Measurements from ENCODE around the gene ZIC2.

Gene ZIC2

DNA sequence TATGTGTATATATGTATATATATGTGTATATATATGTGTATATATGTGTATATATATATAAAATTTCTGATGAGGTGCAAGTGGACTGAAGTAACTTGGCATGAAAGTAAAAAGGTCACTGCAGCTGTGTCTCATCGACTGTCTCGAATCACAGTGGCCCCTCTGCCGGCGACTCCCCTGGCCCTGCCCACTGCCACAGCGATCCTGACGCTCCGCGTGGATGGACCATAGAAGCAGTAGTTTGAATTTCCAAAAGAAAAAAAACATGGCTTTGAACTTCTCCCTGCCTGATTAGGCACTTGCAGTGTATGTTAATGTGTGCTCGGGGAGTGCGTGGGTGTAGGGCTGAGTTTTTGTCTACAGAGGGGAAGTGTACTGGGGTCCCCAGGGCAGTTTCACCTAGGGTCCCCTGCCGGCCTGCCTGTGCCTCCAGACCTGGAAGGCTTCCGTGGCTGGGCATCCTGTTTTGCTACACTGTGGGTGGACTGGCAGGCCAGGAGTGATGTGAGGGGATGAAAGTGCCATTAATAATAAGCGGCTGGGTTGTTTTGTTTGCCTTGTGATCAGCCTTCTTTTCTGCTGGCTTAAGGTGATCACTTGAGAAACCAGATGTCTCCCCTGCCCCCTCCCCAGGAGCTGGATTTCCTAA, 20.8 kb upstream of the ZIC2 start:
- DNase-seq, result no peak

DNA sequence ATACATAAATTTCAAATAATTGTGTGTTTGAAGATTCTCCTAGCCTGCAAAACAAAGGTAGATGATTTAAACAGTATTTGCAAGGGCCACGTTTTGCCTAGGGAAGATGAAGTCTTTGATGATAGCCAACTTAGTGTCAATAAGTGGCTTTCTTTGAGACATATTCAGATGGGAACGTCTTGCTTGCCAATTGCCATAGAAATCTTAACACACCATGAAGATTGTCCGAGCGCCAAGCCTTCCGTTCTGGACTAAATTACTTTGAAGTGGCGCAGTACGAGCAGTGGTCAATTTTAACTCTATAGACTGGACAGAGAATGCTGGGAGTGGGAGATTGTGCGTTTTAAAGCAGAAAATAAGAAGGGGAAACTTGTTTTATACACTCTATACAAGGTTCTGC, 19.9 kb upstream of the ZIC2 start:
- no peak for DNase-seq

DNA sequence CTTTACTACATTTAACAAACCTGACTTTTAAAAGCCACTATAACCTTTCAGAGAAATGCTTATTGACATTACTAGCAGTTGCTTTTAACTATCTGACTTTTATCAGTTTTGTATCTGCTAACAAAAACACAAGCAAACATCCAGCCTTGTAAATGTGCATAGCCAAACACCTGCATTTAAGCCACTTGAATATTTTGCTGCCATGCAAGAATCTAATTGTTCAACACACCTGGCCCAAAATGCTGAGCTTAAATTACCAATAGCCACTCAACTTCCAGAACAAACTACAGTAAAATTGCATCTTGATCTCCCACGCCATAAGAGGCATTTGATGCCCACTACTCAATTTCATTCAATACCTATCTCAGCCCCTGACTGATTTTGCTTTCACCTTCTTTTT, 19.3 kb upstream of the ZIC2 start:
- DNase-seq, result no peak

GRCh38 chr13:99963816-99964339, 17.7 kb upstream of the ZIC2 start:
- DNase-seq, result no peak

DNA sequence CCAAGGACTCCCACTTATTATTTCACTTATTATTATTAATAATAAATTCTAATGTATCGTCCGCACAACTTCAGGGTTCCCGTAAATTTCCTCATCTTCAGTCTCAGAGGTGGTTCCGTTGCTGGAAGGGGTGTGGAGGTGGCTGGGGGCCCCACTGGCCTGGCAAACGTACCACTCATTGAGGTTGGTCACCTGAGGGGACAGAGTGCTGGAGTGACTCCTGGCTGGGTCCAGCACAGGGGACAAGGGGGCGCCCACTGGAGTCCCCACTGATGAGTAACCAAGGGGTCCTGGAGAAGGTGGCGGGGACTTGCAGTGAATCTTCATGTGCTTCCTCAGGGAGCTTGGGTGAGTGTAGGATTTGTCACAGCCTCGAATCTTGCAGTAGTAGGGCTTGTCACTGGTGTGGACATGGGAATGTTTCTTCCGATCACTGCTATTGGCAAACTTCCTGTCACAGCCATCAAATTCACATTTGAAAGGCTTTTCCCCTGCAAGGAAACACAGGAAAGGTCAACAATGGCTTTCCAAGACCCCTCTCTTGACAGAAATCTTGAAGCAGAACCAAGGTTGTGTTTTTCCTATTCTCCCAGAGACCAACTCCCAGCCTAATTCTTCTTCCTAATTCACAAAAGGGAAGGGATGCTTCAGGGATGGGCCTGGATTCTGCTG, 16.1 kb upstream of the ZIC2 start:
- DNase-seq, result no peak

GRCh38 chr13:99966064-99966805, 15.3 kb upstream of the ZIC2 start:
- DNase-seq, result no peak

DNA sequence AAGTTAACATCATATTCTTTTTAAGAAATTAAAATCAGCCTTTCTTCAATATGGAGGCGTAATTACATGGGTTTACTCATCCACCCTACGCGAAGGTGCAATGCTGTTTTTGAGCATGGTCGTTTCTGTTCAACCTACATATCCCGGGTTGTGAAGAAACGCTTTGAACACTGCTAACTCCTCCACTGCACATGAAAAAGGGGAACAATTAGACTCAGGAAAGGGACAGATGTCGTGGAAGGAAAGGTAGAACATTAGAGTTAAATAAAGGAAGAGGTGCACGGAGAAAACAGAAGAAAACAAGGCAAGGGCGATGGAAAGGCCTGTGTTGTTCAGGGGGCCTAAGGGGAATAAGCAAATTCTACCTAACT, 14.1 kb upstream of the ZIC2 start:
- no peak for DNase-seq

DNA sequence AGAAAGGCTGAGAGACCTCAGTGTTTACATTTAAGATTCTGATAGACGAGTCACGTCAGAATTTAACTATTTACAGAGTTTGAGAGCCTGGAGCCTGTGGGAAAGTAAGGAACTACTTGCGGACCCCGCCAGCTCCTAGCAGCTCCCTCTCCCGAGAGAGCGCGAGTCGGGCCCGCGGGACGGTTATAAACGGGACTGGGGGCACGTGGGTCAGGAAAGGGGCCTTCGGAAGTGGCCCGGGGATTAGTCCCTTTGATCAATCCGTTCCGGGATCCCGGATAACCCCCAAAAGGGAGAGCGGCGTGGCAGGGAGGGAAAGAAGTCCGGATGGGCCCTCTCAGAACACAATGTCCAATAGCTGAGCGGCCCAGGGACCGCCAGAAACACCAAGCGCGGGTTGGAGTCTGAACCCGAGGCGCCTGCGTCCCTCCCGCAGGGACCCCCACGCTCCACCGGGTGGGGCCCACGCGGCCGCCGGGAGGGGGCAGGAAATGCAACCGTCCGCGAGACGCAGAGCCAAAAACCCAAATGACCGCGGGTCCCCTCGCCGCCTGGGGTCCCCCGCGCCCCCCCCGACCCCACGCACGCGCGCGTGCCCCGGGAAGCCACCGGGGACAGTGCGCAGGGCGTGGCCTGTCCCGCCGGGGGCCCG, 13.6 kb upstream of the ZIC2 start:
- DNase-seq, result no peak

GRCh38 chr13:99968521-99969452, 12.8 kb upstream of the ZIC2 start:
- no peak for DNase-seq

DNA sequence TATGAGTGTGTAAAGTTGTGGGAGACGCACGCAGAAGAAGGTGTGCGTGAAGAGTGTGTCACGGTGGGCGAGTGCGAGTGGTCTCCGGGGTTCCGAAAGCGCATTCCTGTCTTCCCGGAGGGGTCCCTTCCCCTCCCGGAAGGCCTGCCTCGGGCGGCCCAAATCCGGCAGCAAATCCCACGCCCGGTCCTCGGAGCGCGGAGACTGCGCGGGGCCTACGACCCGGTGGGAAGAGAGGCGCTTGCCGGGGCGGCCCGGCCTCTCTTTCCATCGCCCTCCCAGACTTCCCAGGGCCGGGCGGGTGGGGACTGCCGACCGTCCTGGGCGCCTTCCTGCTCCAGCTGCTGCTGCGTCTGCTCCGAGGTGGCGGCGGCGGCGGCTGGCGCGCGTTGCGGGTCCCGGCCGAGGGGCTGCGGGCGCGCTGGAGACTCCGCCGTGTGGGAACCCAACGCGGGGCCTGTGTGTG, 12.1 kb upstream of the ZIC2 start:
- no peak for DNase-seq

GRCh38 chr13:99969919-99970650, 11.5 kb upstream of the ZIC2 start:
- DNase-seq, result no peak

GRCh38 chr13:99970651-99971575, 10.7 kb upstream of the ZIC2 start:
- no peak for DNase-seq

GRCh38 chr13:99971576-99972189, 9.9 kb upstream of the ZIC2 start, which contains the start of gene ZIC5:
TSS of gene ZIC5 (minus strand) at chr13:99971767. CDS start at chr13:99971603, 164 bp downstream.
- no peak for DNase-seq

DNA sequence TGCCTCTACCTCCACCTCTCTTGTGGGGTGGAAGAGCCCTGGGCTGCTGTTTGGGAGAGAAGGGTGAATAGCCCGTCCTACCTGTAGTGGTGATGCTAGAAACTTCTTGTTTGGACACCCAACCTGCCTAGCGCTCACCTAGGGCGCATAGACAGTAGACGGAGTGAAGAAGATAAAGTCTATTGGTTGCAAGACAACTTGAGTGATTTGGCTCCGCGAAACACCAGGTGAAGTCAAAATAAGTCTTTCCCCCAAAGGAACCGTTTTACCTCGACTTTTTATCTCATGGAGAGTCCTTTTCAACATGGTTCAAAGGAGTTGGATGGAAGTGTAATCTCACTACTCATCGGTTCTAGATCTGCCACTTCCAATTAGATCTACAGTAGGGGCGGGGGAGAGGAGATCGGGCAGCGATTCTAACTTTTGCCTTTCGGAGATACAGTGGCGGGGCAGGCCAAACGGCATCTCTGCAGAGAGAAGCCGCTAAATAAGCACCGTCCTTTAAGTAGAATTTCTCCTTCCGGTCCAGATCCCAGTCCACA, 9.3 kb upstream of the ZIC2 start:
- DNase-seq, result no peak

DNA sequence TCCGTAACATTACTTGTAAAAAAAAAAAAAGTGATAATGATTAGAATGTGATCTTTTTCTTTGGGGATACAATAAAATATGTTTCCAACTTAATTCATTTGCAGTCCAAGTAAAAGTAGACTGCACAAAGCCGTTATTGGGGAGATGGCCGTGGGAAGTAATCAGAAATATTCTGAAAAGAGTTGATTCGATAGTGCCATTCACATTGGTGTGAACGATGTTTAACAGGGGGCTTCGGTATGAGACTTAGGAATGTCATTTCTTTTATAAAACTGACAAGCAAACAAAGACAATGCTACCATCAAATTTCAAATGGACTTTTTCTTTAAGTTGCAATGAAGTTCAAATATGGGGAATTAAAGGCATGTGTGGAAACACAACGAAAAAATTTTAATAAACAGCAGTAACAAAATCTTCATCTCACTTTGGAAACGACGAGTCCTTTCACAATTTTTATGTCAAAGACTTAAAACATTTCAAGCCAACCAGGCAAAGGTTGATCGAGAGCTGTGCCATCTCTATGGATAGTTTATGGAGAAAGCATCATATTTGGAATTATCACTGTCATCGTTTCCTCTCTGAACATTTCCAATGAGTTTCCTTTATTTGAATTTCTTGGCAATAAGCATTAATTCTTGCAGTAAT, 8.3 kb upstream of the ZIC2 start:
- no peak for DNase-seq

DNA sequence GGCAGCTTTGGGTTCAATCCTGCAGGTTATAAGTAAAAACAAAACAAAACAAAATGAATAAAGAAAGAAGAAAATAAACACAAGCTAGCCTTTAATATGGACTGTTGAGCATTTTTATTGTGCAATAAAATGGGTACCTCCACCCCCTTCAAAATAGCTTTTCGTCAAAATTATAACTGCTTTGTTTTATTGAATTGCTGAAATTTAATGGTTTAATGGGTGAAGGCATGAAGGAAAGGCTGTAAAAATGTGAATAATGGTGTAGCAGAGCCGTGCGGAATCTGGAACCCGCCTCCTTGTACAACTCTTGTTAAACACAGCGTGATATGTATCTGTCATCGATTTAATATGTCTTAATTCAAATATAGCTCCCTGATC, 7.8 kb upstream of the ZIC2 start:
- DNase-seq, result no peak

DNA sequence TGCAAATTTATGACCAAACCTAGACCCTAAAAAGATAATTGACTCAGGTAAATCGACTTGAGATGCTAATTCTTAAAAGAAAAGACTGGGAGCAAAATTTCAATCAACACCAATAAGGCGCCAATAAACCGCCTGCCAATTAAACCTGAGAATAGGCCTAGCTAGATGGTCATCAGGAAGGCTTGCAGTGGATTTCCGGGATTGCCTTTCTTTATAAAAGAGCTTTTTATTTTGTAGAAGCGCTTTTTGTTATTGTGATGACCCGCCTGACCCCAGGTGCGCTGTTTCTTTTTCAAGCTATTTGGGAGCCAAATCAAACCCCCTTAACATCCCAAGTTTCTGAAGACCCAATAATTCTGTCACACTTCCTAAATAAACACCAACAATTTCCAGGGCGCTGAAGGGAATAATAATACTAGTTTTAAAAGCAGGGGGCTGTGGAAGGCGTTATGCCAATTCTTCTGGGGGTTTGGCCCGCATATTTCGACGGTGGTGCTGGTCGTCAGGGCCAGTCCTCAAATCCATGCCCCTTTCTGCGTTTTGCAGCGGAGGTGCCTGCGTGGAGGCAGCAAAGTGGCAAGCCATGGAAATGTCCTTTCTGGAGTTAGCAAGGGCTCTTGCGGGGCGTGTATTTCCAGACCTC, 7.2 kb upstream of the ZIC2 start:
- no peak for DNase-seq

DNA sequence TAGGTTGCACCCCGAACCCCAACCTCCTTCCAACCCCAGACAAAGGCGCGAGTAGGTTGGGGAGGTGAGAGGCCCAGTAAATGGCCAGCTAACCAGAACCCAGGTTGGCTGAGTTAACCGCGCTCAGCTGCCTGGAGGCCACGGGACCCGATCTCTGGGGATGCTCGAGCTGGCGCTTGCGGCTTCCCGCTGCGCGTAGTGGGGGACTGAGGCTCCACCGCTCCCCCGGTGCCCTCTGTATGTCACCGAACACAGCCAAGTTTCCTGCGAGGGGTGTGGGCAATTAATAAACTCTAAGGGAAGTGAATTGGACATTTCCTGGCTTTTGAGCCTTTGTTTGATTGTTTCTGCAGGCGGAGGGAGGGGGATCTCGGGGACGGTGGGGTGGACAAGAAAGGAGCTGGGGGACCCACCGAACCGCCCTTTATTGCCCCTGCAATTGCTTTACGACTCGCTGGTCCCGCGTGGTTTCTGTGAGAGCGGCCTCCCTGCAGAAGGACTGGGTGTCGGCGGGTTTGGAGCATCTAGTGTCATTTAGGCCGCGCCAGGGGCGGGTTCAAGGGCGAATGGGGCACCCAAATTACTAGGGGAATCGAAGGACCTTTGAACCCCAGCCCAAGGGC, 6.5 kb upstream of the ZIC2 start:
- no peak for DNase-seq

Measured in fibroblast of skin of right quadriceps (primary cell).